GM12874 (cell line): ENCODE measurements around the gene ARMH4.

Experiments used
- CTCF ChIP-seq: IDR thresholded peaks from 2 replicates; pipeline ENCODE4 v1.5.1; 2011; ENCODE audit warnings: low read depth, mild to moderate bottlenecking, control low read depth, low read length, moderate library complexity; ENCODE audit not compliant: insufficient read depth

The ARMH4 gene

GRCh38 chr14:58152014-58152857 is at the start of gene ARMH4:
Gene ARMH4 (minus strand): TSS chr14:58152213. CDS start chr14:58139358, 12,855 bp downstream.
- no peak for TF ChIP-seq CTCF

- TF ChIP-seq CTCF: no peak
Observed at GRCh38 chr14:58200846-58201245, 48.8 kb upstream of the ARMH4 start.

- TF ChIP-seq CTCF: no peak
Observed at GRCh38 chr14:58200480-58200841, 48.4 kb upstream of the ARMH4 start.

DNA sequence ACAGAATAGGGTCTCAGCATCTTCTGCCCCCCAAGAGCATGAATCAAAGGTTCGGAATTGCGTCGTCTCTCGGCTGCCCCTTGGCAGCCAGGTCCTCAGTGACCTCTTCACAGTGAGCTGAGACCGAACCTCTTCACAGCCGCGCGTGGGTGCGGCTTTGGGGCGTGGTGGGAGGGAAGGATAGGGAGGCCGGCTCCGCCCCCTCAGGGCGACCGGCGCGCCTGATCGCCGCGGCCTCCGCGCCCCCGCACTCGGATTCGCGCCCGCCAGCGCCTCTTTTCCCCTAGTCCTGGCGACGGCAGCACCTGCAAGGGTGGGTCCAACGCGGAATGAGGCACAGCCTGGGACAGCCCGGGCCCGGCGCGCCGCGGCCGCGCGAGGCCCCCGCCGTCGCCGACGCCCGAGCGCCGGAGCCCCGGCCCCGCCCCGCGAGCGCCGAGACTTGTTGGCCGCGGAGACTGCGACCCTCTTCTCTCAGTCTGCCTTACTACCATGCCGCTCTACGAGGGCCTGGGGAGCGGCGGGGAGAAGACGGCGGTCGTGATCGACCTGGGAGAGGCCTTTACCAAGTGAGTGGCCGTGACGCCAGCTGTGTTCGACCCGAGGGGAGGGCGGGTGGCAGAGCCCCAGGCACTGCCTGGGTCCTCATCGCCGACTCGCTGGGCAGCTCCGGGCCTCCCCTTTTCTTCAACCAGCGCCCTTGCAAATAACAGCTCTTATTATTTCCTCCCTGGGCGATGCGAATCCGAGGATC is 47.9 kb upstream of the ARMH4 start, which contains the start of gene ACTR10:
Gene ACTR10 (plus strand): TSS at position 424 of the 754 bp plus-strand sequence. CDS start 69 bp downstream, at position 493.
- no peak for TF ChIP-seq CTCF

DNA sequence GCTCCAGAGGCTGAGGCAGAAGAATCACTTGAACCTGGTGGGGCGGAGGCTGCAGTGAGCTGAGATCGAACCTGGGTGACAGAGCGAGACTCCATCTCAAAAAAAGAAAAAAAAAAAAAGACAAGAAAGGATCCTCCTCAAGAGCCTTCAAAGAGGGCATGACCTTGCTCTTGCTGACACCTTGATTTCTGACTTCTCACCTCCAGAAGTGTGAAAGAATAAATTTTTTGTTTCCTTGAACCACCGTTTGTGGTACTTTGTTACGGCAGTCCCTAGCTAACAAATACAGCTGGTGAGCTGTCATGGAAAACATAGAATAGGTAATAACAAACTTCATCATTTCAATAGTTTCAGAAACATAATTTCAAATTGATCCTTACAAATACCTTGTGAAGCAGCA is 46.1 kb upstream of the ARMH4 start:
- TF ChIP-seq CTCF: no peak

GRCh38 chr14:58196198-58196597 is 44.2 kb upstream of the ARMH4 start:
- TF ChIP-seq CTCF: no peak

- TF ChIP-seq CTCF: no peak
Observed at GRCh38 chr14:58193542-58193941, 41.5 kb upstream of the ARMH4 start.
